B cell (primary cell): ENCODE results near the gene CTNNA2. TPM values are rescaled to one million over a fixed set of nuclear protein-coding genes. Genes with fewer than 3 reads are reported as not detected.
"Not testable (repeated sequence)": the region's sequence is repeated elsewhere in the genome, so short reads cannot be mapped to it uniquely, and the experiment has no call there.

Experiments
- ATAC-seq: fragments of 200-7000 bp; cut with Tn5 transposase; one replicate; pipeline ENCODE4 v1.10.0; 2021; ENCODE audit warnings: low read depth, mild to moderate bottlenecking, moderate number of reproducible peaks, moderate library complexity
- CTCF ChIA-PET: fragments of 350-600 bp; sonication (Branson Sonifier 250); formaldehyde crosslinking; loops from one replicate; lab custom pipeline; 2021; ENCODE audit warnings: antibody characterized with exemption, inconsistent platforms; lab: Charles Lee
- POLR2A ChIA-PET: fragments of 350-600 bp; sonication (Branson Sonifier 250); formaldehyde crosslinking; loops from one replicate; lab custom pipeline; 2021; ENCODE audit warnings: antibody characterized with exemption; lab: Charles Lee
- DNase-seq: peaks from one replicate; pipeline ENCODE4 v3.0.0; 2013
- H2AFZ ChIP-seq: 2 replicates; pipeline ENCODE4 v1.6.1; 2012; ENCODE audit warnings: mild to moderate bottlenecking, low read depth, low read length; ENCODE audit not compliant: insufficient read depth, poor library complexity, severe bottlenecking
- H3K27ac ChIP-seq, 2 donors: 1 replicate in 1 of 2; 2 replicates in 1 of 2; pipeline ENCODE4 v1.5.1; 2012 to 2013; ENCODE audit warnings: low read length in 2 of 2, mild to moderate bottlenecking in 2 of 2, moderate library complexity in 1 of 2
- H3K27me3 ChIP-seq, 4 experiments: fragments of 200-600 bp in 1 of 4; sonication (generic) in 1 of 4; replicated peaks in 1 of 4; 1 replicate in 2 of 4; 2 replicates in 2 of 4; pipeline versions ENCODE4 v1.6.1 to v1.7.0; 2013 to 2016; ENCODE audit warnings: low read length in 3 of 4, mild to moderate bottlenecking in 2 of 4, mixed read lengths in 1 of 4, moderate library complexity in 1 of 4; ENCODE audit not compliant: insufficient read depth in 4 of 4, control insufficient read depth in 3 of 4; ENCODE audit errors: control extremely low read depth in 1 of 4
- H3K36me3 ChIP-seq, 2 experiments: replicated peaks in 1 of 2; 1 replicate in 1 of 2; 2 replicates in 1 of 2; pipeline versions ENCODE4 v1.6.1 to v1.7.1; 2013; ENCODE audit warnings: low read length in 1 of 2; ENCODE audit not compliant: insufficient read depth in 2 of 2, control insufficient read depth in 1 of 2; ENCODE audit errors: control extremely low read depth in 1 of 2, extremely low read depth in 1 of 2
- H3K4me1 ChIP-seq, 2 donors: fragments of 200-600 bp in 1 of 2; sonication (generic) in 1 of 2; 1 replicate in 1 of 2; 2 replicates in 1 of 2; pipeline versions ENCODE4 v1.5.1 to v1.6.1; 2013 to 2017; ENCODE audit warnings: low read length in 2 of 2; ENCODE audit not compliant: control insufficient read depth in 2 of 2, insufficient read depth in 2 of 2
- H3K4me2 ChIP-seq: replicated peaks from 2 replicates; pipeline ENCODE3; 2012; ENCODE audit warnings: mild to moderate bottlenecking, low read depth, low read length; ENCODE audit not compliant: poor library complexity, severe bottlenecking
- H3K4me3 ChIP-seq, 5 experiments: fragments of 200-600 bp in 1 of 5; sonication (generic) in 1 of 5; 1 replicate in 3 of 5; 2 replicates in 2 of 5; pipeline versions ENCODE4 v1.5.1 to v1.7.0; 2011 to 2016; ENCODE audit warnings: low read length in 4 of 5, mild to moderate bottlenecking in 4 of 5, low read depth in 2 of 5, control low read depth in 1 of 5, moderate library complexity in 1 of 5; ENCODE audit not compliant: insufficient read depth in 1 of 5; ENCODE audit errors: control extremely low read depth in 1 of 5, extremely low read depth in 1 of 5
- H3K79me2 ChIP-seq: fragments of 200-600 bp; sonication (generic); one replicate; pipeline ENCODE4 v1.6.0; 2016; ENCODE audit warnings: low read length; ENCODE audit not compliant: control insufficient read depth, insufficient read depth
- H3K9ac ChIP-seq: fragments of 200-600 bp; sonication (generic); 2 replicates; pipeline ENCODE4 v1.6.1; 2017; ENCODE audit warnings: mild to moderate bottlenecking, low read length, moderate library complexity
- H3K9me3 ChIP-seq, 3 donors: one replicate each; pipeline versions ENCODE4 v1.6.1 to v1.7.1; 2013; ENCODE audit warnings: low read length in 2 of 3; ENCODE audit not compliant: control insufficient read depth in 2 of 3, insufficient read depth in 1 of 3; ENCODE audit errors: control extremely low read depth in 1 of 3
- H4K20me1 ChIP-seq: 2 replicates; pipeline ENCODE4 v1.6.0; 2012; ENCODE audit warnings: mild to moderate bottlenecking, low read length; ENCODE audit not compliant: insufficient read depth, control insufficient read depth, poor library complexity, severe bottlenecking
- H3K27ac Mint-ChIP-seq: one replicate; pipeline ENCODE4 v1.8.0; 2021; ENCODE audit warnings: mixed read lengths
- H3K27me3 Mint-ChIP-seq: one replicate; pipeline ENCODE4 v1.8.0; 2021; ENCODE audit warnings: mixed read lengths
- H3K4me1 Mint-ChIP-seq: one replicate; pipeline ENCODE4 v1.8.0; 2021; ENCODE audit warnings: mixed read lengths
- H3K4me3 Mint-ChIP-seq: one replicate; pipeline ENCODE4 v1.8.0; 2021; ENCODE audit warnings: mixed read lengths
- H3K9me3 Mint-ChIP-seq: one replicate; pipeline ENCODE4 v1.8.0; 2022; ENCODE audit warnings: mixed read lengths; ENCODE audit not compliant: insufficient read depth
- EZH2 ChIP-seq: IDR thresholded peaks from 2 replicates; pipeline ENCODE4 v1.6.1; 2012; ENCODE audit warnings: borderline replicate concordance, low read depth, mild to moderate bottlenecking, moderate library complexity, low read length; ENCODE audit not compliant: insufficient read depth, poor library complexity, severe bottlenecking
- WGBS: methylation state at CpG from one replicate; pipeline ENCODE4 v1.1.5; 2013; ENCODE audit warnings: missing lambda C conversion rate; ENCODE audit not compliant: insufficient coverage; 5-methylcytosine and 5-hydroxymethylcytosine counted together
- intact Hi-C: fragments of 100-400 bp; cut with micrococcal nuclease; formaldehyde crosslinking; loops from one replicate; pipeline ENCODE4 v1.10.0; 2022
- polyA plus RNA-seq: library from polyadenylated mRNA; depleted of rRNA; stranded (reverse); fragments of >200 nt; gene quantifications from 2 replicates; pipeline ENCODE4 v1.2.3, GENCODE V29; 2012
- total RNA-seq, 2 donors: library from RNA; stranded (reverse); fragments of 120-200 nt in 1 of 2; gene quantifications; 1 replicate in 1 of 2; 2 replicates in 1 of 2; pipeline versions ENCODE4 v1.2.3 to v1.2.4, GENCODE V29; 2013 to 2022
- TF ChIP-seq, protein P1 (sequence below): fragments of 200-600 bp; IDR thresholded peaks from one replicate; pipeline ENCODE4 v1.8.0; 2022; ENCODE audit warnings: antibody characterized with exemption, mild to moderate bottlenecking

Gene CTNNA2
- total and polyA plus RNA-seq, 2 donors (not counting 1 experiment from before 2014, with no cell fraction given), result not detected

DNA sequence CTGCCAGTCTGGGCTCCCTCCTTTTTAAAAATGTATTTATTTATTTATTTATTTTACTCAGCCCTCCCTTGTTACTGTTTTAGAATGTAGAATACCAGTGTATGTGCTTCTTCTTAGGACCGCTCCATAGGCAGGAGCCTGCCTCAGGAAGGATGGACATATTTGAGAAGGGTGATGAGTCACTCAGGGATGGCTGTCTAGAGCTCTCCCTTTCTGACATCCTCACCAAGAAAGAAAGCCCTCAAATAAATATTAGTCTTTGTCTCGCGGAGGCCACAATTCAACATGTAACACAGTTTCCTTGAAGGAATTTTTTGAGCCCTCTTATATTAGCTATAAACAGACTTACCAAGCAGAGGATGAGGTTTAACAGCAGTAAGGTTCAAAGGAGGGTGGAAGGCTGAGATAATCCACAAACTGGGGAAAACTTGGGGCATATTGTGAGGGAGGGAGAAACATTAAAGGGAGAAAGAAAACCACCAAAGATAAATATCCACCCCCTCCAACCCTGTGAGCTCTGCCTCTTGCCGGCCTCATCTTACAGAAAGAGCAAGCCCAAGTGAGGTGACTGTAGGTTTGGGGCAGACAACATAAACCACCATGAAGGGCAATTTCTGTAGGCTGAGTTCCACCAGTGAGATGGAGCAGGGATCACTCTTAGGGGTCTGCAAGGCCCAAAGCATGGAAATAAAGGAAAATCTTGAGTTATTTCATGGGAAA, 628.3 kb downstream of the CTNNA2 start:
- H2AFZ ChIP-seq, result no peak overlapping the region
- ChIA-PET POLR2A (no interaction called here), CTCF (no interaction called here)
- 100% methylated on average over 1 of the region's 4 CpGs for WGBS
- no peaks in the 10 kb centered on the region for H3K4me1 ChIP-seq
- DNase-seq, result no peak
- Mint-ChIP-seq H3K27me3 (no peaks in the 10 kb centered on the region), H3K4me1 (no peaks in the 10 kb centered on the region), H3K4me3 (no peak overlapping the region), H3K9me3 (peaks cover 3% of the 10 kb centered on the region), H3K27ac (no peak overlapping the region)
- intact Hi-C loops, result no loop called here
- no peak overlapping the region for H3K4me2 ChIP-seq
- no peaks in the 10 kb centered on the region for H4K20me1 ChIP-seq
- no peak for ATAC-seq
- H3K79me2 ChIP-seq, result no peaks in the 10 kb centered on the region
- no peaks in the 10 kb centered on the region for H3K9me3 ChIP-seq
- H3K4me3 ChIP-seq, result no peak overlapping the region
- no peak overlapping the region for H3K9ac ChIP-seq
- H3K36me3 ChIP-seq, result no peaks in the 10 kb centered on the region
- TF ChIP-seq EZH2, result no peak
- TF ChIP-seq, protein P1, sequence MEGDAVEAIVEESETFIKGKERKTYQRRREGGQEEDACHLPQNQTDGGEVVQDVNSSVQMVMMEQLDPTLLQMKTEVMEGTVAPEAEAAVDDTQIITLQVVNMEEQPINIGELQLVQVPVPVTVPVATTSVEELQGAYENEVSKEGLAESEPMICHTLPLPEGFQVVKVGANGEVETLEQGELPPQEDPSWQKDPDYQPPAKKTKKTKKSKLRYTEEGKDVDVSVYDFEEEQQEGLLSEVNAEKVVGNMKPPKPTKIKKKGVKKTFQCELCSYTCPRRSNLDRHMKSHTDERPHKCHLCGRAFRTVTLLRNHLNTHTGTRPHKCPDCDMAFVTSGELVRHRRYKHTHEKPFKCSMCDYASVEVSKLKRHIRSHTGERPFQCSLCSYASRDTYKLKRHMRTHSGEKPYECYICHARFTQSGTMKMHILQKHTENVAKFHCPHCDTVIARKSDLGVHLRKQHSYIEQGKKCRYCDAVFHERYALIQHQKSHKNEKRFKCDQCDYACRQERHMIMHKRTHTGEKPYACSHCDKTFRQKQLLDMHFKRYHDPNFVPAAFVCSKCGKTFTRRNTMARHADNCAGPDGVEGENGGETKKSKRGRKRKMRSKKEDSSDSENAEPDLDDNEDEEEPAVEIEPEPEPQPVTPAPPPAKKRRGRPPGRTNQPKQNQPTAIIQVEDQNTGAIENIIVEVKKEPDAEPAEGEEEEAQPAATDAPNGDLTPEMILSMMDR, result no peak
- no peaks in the 10 kb centered on the region for H3K27me3 ChIP-seq
- no peak overlapping the region for H3K27ac ChIP-seq

DNA sequence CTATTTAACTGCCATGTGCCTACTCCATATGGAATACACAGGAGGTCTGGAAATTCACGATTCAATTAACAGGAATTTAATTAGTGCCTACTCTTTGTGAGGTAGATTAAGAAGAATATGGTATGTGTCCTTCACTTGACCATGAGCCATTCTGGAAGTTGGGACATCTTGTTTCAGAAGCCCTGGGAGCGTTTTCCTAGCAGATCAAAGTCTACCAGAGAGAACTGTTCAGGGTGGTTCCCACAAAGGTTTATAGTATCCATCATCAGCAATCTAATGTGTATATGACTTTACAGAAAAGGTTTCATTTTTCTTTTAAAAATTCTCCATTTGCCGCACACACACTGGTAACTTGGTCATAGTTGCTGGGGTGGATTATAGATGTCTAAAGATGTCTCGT, 632.6 kb downstream of the CTNNA2 start:
- Histone ChIP-seq H3K79me2 (no peaks in the 10 kb centered on the region), H3K36me3 (no peaks in the 10 kb centered on the region), H3K9ac (no peak overlapping the region), H2AFZ (no peak overlapping the region), H3K27ac (no peak overlapping the region), H4K20me1 (no peaks in the 10 kb centered on the region), H3K9me3 (peaks cover 0 to 3% (median 0%) of the 10 kb centered on the region in 3 donors), H3K27me3 (no peaks in the 10 kb centered on the region), H3K4me2 (no peak overlapping the region), H3K4me1 (no peaks in the 10 kb centered on the region), H3K4me3 (no peak overlapping the region)
- Mint-ChIP-seq H3K9me3 (no peaks in the 10 kb centered on the region), H3K27me3 (no peaks in the 10 kb centered on the region), H3K4me3 (no peak overlapping the region), H3K27ac (no peak overlapping the region), H3K4me1 (no peaks in the 10 kb centered on the region)
- DNase-seq (no peak), ATAC-seq (no peak)
- ChIA-PET CTCF (no interaction called here), POLR2A (no interaction called here)
- TF ChIP-seq, protein P1, result no peak
- no peak for TF ChIP-seq EZH2
- intact Hi-C loops, result no loop called here
- WGBS, result no CpG with 5 or more reads among the region's 4 CpGs

DNA sequence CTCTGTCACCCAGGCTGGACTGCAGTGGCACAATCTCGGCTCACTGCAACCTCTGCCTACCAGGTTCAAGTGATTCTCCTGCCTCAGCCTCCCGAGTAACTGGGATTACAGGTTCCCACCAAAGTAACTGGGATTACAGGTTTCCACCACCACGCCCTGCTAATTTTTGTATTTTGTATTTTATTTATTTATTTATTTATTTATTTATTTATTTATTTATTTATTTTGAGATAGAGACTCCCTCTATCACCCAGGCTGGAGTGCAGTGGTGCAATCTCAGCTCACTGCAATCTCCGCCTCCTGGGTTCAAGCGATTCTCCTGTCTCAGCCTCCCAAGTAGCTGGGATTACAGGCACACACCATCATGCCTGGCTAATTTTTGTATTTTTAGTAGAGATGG, 633.9 kb downstream of the CTNNA2 start:
- WGBS, result no CpG with 5 or more reads among the region's 5 CpGs
- DNase-seq, H3K9me3 Mint-ChIP-seq, intact Hi-C loops, POLR2A ChIA-PET, H3K79me2 ChIP-seq, H3K9me3 ChIP-seq, H3K27ac Mint-ChIP-seq, H2AFZ ChIP-seq, H3K27me3 Mint-ChIP-seq, H3K27ac ChIP-seq, ATAC-seq, CTCF ChIA-PET, H3K9ac ChIP-seq, H3K4me3 ChIP-seq, H4K20me1 ChIP-seq, H3K36me3 ChIP-seq, H3K27me3 ChIP-seq, H3K4me1 ChIP-seq, H3K4me3 Mint-ChIP-seq, H3K4me2 ChIP-seq, H3K4me1 Mint-ChIP-seq: not testable (repeated sequence)
